ENCODE data around the gene PYY. TPM values are rescaled to one million over a fixed set of nuclear protein-coding genes. Genes with fewer than 3 reads are reported as not detected.

PYY gene
- total RNA-seq, 1 experiment from 2014 or later: 2.0 TPM

GRCh38 chr17:43927060-43927864 lies 26.5 kb downstream of the PYY start:
- no peak overlapping the region for H2BK5ac ChIP-seq (ENCODE audit: insufficient read length, low read length)
- no peaks in the 10 kb centered on the region for H3K79me1 ChIP-seq (ENCODE audit: insufficient read depth, low read depth, low read length, poor library complexity, severe bottlenecking)
- no peaks in the 10 kb centered on the region for H3K23me2 ChIP-seq (ENCODE audit: insufficient read length, low read depth, low read length, poor library complexity, severe bottlenecking)
- H3K27ac Mint-ChIP-seq: no peak overlapping the region
- H3K27ac ChIP-seq (ENCODE audit: insufficient read length, low read depth, low read length): no peak overlapping the region
- no peak overlapping the region for H2BK120ac ChIP-seq (ENCODE audit: low read depth, low read length, poor library complexity, severe bottlenecking)
- peaks cover 0 to 3% of the 10 kb centered on the region in 2 experiments; a peak in 1 of 5 replicates for H3K9me3 Mint-ChIP-seq
- DNase-seq: no peak
- H3K14ac ChIP-seq (ENCODE audit: insufficient read depth, low read length): no peak overlapping the region
- H3K27me3 ChIP-seq (ENCODE audit: insufficient read depth, low read length): no peaks in the 10 kb centered on the region; the same call in 1 of the 2 replicates
- no peak overlapping the region for H3K56ac ChIP-seq (ENCODE audit: insufficient read length, low read depth, low read length)
- no CpG with 5 or more reads among the region's 42 CpGs for WGBS (ENCODE audit: extremely low coverage, insufficient read length, low lambda C conversion rate)
- H4K8ac ChIP-seq (replicated peaks; ENCODE audit: insufficient read length, low read depth, low read length): no peak overlapping the region
- no peak overlapping the region for H2BK20ac ChIP-seq (ENCODE audit: low read depth, low read length, poor library complexity, severe bottlenecking)
- H4K91ac ChIP-seq (ENCODE audit: insufficient read length, low read depth, low read length): no peak overlapping the region
- H3K4me1 Mint-ChIP-seq: peaks cover 7 to 10% of the 10 kb centered on the region in 2 experiments
- peak overlapping the region in 1 of 2 experiments; percentile 49; a peak in 2 of 5 replicates for H3K4me3 Mint-ChIP-seq
- no peaks in the 10 kb centered on the region for H3K9me3 ChIP-seq (ENCODE audit: control insufficient read depth, low read depth, low read length)
- H2AK5ac ChIP-seq (ENCODE audit: insufficient read length, low read length): no peak overlapping the region
- no peak overlapping the region for H3K4me2 ChIP-seq (ENCODE audit: insufficient read depth, insufficient read length, low read length)
- H2AFZ ChIP-seq (ENCODE audit: low read length): no peak overlapping the region
- H3K9ac ChIP-seq (ENCODE audit: extremely low read depth, insufficient read length, low read length): no peak overlapping the region
- H2BK15ac ChIP-seq (ENCODE audit: low read depth, low read length): no peak overlapping the region
- no peak for TF ChIP-seq CTCF (conservative IDR thresholded peaks at IDR 0.05)
- H3K4me1 ChIP-seq (ENCODE audit: insufficient read depth, low read length): no peaks in the 10 kb centered on the region
- H4K20me1 ChIP-seq (ENCODE audit: control insufficient read depth, insufficient read depth, insufficient read length): no peaks in the 10 kb centered on the region
- H2BK12ac ChIP-seq (ENCODE audit: insufficient read length, low read depth, low read length): no peak overlapping the region
- no peaks in the 10 kb centered on the region for H3K36me3 Mint-ChIP-seq (ENCODE audit: insufficient read depth in 1 of 3, low read depth in 3 of 3)
- no peaks in the 10 kb centered on the region for H3K79me2 ChIP-seq (ENCODE audit: insufficient read depth, low read length)
- no peak overlapping the region for H3K18ac ChIP-seq (ENCODE audit: insufficient read length, low read depth, low read length)
- H3K23ac ChIP-seq (ENCODE audit: insufficient read length, low read depth, low read length): no peak overlapping the region
- no peak overlapping the region for H4K5ac ChIP-seq (ENCODE audit: insufficient read length, low read depth, low read length)
- H3K4ac ChIP-seq (ENCODE audit: low read depth, low read length): no peak overlapping the region
- peaks cover 53% of the 10 kb centered on the region for H3K27me3 Mint-ChIP-seq (ENCODE audit: low read depth)
- no peak overlapping the region for H3T11ph ChIP-seq (ENCODE audit: low read length)

Measured in H9 (cell line).